HG03558 (cell line): ENCODE measurements around the gene TLX2.
"Not testable (repeated sequence)": the region's sequence is repeated elsewhere in the genome, so short reads cannot be mapped to it uniquely, and the experiment has no call there.

Experiments used
- ATAC-seq: cut with Tn5 transposase; IDR thresholded peaks from one replicate; pipeline ENCODE4 v1.9.1; 2021; ENCODE audit warnings: moderate number of reproducible peaks; ENCODE audit not compliant: unreplicated experiment; ENCODE audit errors: extremely low read depth

TLX2 gene

DNA sequence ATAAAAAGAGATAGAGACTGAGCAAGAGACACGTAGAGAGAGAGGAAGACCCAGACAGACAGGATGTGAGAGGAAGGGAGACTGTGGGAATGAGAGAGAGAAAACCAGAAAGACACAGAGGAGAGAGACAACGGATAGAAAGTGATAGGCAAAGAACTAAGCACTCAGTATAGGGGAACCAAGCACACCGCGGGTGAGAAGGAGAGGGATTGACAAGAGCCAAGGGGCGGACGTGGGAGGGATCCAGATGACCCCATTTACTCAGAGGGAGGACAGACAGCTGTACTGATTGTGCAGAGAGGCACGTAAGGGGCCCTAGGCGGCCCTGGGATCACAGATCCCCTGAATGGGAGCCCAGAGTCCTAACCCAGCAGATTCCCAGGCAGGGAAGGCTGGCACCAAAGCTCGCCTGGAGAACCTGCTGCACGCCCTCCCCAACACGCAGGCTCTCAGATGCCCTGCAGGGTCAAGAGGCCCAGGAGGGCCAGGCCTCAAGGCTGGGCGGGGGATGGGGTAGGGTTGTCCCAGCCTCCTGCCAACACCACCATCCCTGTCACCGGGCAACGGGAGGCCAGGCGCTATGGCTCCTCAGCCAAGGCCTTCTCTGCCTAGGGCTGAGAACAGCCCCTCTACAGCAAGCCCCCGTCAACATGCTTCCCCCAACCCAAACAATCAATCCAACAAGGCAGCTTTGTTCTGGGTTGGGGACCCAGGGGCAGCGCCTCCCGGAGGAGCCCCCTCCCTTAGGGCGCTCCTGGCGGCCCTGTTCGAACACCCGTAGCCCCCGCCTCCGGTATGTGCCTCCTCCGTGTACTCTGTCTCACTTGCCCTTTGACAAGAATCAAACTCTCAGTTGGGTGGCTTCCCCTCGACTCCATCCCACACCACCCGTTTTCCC lies 38.9 kb downstream of the TLX2 start:
- no peak for ATAC-seq

GRCh38 chr2:74553892-74554819 lies 39.9 kb downstream of the TLX2 start, which contains the start of the genes DOK1 and LOXL3:
Gene DOK1, plus strand, starts transcription at chr2:74554720. Its CDS starts 35 bp downstream, at chr2:74554755.
Gene LOXL3, minus strand, starts transcription at chr2:74553942. Its CDS starts 1,308 bp downstream, at chr2:74552634.
- peak; percentile 24 for ATAC-seq

GRCh38 chr2:74554820-74555531 lies 40.7 kb downstream of the TLX2 start:
- no peak for ATAC-seq

GRCh38 chr2:74555610-74556103 lies 41.4 kb downstream of the TLX2 start:
- no peak for ATAC-seq

GRCh38 chr2:74556159-74556558 lies 41.9 kb downstream of the TLX2 start:
- ATAC-seq: no peak

DNA sequence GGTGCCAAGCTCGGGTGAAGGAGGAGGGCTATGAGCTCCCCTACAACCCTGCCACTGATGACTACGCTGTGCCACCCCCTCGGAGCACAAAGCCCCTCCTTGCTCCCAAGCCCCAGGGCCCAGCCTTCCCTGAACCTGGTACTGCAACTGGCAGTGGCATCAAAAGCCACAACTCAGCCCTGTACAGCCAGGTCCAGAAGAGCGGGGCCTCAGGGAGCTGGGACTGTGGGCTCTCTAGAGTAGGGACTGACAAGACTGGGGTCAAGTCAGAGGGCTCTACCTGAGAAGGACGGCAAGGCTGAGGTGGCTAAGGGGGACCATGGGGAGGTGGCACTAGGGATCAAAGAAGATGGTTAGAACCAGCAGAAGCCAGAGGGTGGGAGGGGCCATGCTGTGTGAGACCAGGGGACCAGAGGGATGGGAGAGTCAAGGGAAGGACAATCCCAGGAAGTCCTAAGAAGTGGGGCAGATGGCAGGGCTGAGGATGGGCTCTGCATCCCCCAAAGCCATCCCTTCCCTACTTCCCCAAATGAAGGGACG lies 42.7 kb downstream of the TLX2 start:
- ATAC-seq: no peak

GRCh38 chr2:74558284-74559230 lies 44.3 kb downstream of the TLX2 start:
- no peak for ATAC-seq

DNA sequence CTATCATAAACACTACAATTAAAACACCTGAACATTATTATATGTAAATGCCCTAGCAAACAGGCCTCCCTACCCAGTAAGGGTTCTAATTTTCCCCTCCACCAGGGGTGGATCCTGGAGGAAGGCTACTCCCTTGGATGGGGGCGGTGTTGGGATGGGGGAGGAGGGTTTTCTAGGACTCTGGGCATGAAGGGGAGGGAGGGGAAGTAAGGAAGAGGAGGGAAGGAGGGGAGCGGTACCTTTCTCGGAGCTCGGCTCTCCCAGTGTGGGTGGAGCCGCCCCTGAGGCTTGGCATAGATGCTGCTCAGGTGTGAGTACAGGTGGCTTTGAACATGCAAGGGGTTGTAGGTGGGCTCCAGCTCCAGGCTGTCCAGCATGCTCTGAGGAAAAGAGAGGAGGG lies 45.7 kb downstream of the TLX2 start:
- ATAC-seq: no peak

- ATAC-seq: no peak
Observed at GRCh38 chr2:74560591-74560990, 46.3 kb downstream of the TLX2 start.

DNA sequence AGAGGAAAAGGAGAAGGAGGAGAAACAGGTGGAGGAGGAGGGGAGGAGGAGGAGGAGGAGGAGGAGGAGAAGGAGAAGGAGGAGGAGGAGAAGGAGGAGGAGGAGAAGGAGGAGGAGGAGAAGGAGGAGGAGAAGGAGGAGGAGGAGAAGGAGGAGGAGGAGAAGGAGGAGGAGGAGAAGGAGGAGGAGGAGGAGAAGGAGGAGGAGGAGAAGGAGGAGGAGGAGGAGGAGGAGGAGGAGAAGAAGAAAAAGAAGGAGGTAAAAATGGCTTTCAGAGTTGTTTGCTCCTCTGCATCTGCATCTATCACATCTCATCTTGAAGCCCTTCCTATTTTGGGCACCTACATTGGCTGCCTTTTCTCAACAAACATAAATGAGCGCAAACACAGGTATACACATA lies 46.8 kb downstream of the TLX2 start:
- not testable (repeated sequence) for ATAC-seq

DNA sequence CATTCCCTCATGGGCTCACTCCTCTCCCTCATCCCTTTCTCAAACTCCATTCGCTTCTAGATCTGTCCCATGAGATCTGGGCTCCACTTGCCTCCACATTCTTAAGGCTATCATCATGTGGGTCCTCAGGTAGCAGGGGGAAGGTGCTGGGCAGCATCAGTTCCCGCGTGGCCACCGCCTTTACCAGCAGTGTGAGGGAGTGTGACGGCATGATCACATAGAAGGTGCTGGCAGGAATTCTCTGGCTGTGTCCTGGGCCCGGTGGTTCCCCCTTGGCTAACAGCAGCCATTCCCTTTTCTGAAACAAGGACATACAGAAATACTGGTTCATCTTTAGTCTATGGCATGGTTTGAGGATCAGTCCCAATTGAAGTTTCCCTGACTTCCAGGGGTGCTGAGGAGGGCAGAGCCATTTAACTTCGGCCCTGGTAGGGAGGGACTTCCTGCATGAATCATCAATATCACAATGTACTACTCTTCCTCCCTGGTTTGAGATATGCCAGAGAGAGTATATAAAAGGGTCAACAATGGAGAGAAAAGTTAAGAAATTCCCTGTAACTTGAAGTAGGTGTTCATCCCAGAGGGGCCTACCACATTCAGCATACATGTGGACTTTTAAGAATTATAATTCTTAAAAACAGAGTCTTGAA lies 48.0 kb downstream of the TLX2 start:
- no peak for ATAC-seq

DNA sequence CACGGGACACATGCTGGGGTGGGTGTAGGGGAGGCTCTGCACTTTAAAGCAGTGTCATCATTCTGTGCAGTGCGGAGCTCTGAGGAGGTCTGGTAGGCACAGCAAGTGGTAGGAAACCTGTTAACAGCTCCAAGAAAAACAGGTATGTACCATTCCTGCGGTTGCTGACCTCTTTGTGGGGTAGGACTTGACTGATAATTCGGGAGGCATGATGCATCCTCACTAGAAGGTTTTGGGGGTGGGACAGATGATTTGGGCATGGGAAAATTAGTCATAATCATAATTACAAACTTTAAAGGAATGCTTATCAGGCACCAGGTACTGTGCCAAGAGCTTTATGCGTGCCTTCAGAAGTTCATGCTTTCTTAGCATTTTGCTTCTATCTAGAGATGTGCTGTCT lies 50.0 kb downstream of the TLX2 start:
- ATAC-seq: no peak

GRCh38 chr2:74566076-74566753 lies 52.0 kb downstream of the TLX2 start:
- ATAC-seq: no peak

DNA sequence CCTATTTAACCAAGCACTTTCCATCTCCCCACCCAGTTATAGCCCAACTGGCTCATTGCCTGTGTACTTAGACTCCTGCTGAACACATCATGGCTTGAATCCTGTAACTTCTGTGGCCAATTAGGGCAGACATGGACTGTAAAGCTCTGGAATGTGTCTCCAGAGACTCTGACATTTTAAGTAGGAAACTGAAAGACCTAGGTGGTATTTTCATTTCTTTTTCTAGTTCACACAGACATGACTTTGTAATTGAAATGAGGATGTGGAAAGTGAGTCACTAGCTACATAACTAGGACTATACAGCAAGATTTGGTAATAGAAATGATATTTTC lies 52.5 kb downstream of the TLX2 start:
- no peak for ATAC-seq
